ENCODE results near the gene CRIP1.

The CRIP1 gene

GRCh38 chr14:105470350-105471296, 16.1 kb upstream of the CRIP1 start:
- DNase-seq (ENCODE audit: low read depth in 2 of 2) = no peak

- no peak for DNase-seq (ENCODE audit: low read depth in 2 of 2)
Observed at GRCh38 chr14:105471297-105471821, 15.3 kb upstream of the CRIP1 start.

GRCh38 chr14:105471823-105472485, 14.7 kb upstream of the CRIP1 start:
- DNase-seq (ENCODE audit: low read depth in 2 of 2) = no peak

- DNase-seq (ENCODE audit: low read depth in 2 of 2) = no peak
Observed at GRCh38 chr14:105472486-105472991, 14.1 kb upstream of the CRIP1 start.

GRCh38 chr14:105473033-105473676, 13.5 kb upstream of the CRIP1 start:
- no peak for DNase-seq (ENCODE audit: low read depth in 2 of 2)

- DNase-seq (ENCODE audit: low read depth in 2 of 2) = peak; percentile 38 to 54
Observed at GRCh38 chr14:105473677-105474482, 12.8 kb upstream of the CRIP1 start.

- DNase-seq (ENCODE audit: low read depth in 2 of 2) = no peak
Observed at GRCh38 chr14:105474483-105475268, 12.0 kb upstream of the CRIP1 start, which contains the start of gene CRIP2. Gene CRIP2, plus strand, starts transcription at chr14:105474821. Its CDS starts 42 bp downstream, at chr14:105474863.

- DNase-seq (ENCODE audit: low read depth in 2 of 2) = no peak
Observed at GRCh38 chr14:105475269-105476096, 11.2 kb upstream of the CRIP1 start.

GRCh38 chr14:105476097-105476830, 10.4 kb upstream of the CRIP1 start:
- DNase-seq (ENCODE audit: low read depth in 2 of 2) = no peak

- DNase-seq (ENCODE audit: low read depth in 2 of 2) = no peak
Observed at GRCh38 chr14:105476831-105477659, 9.6 kb upstream of the CRIP1 start.

- DNase-seq (ENCODE audit: low read depth in 2 of 2) = no peak
Observed at GRCh38 chr14:105477660-105478397, 8.9 kb upstream of the CRIP1 start.

GRCh38 chr14:105478398-105479251, 8.1 kb upstream of the CRIP1 start:
- DNase-seq (ENCODE audit: low read depth in 2 of 2) = no peak

- DNase-seq (ENCODE audit: low read depth in 2 of 2) = no peak
Observed at GRCh38 chr14:105479431-105480158, 7.1 kb upstream of the CRIP1 start.

- no peak for DNase-seq (ENCODE audit: low read depth in 2 of 2)
Observed at GRCh38 chr14:105480199-105480746, 6.4 kb upstream of the CRIP1 start.

Measured in activated CD4-positive, alpha-beta T cell treated with anti-CD3 and anti-CD28 coated beads for 24 hours (primary cell).